HCT116 (cell line): ENCODE data around the gene HSPB7. TPM values are rescaled to one million over a fixed set of nuclear protein-coding genes. Genes with fewer than 3 reads are reported as not detected.

Source experiments
- ATAC-seq: fragments of 200-7000 bp; cut with Tn5 transposase; 2 replicates; pipeline ENCODE4 v1.9.1; 2020; ENCODE audit warnings: mild to moderate bottlenecking, moderate library complexity
- BruUV-seq: library from RNA; stranded (reverse); fragments of 400-500 nt; replicated peaks from 2 replicates; lab custom pipeline; 2021; lab: Mats Ljungman, UMichigan
- CTCF ChIA-PET: fragments of 300-600 bp; sonication (Branson Sonifier 250); formaldehyde crosslinking; loops from one replicate; lab custom pipeline; 2021; ENCODE audit warnings: antibody characterized with exemption; lab: Charles Lee
- POLR2A ChIA-PET: fragments of 300-600, 350-600 bp; sonication (Branson Sonifier 250); formaldehyde crosslinking; loops from one replicate; lab custom pipeline; 2021; ENCODE audit warnings: antibody characterized with exemption; lab: Charles Lee
- RAD21 ChIA-PET, 2 experiments: fragments of 300-600 bp; sonication (Branson Sonifier 250); formaldehyde crosslinking; loops; one replicate each; lab custom pipeline; 2023; ENCODE audit warnings: low total read pairs in 2 of 2; ENCODE audit not compliant: uncharacterized antibody in 2 of 2, unreplicated experiment in 2 of 2, low non-redundant PET in 1 of 2; lab: Charles Lee
- DNase-seq: peaks from one replicate; pipeline ENCODE4 v3.0.0-alpha.2; 2010; ENCODE audit warnings: low read depth, low spot score
- H2AFZ ChIP-seq: fragments of 200-600 bp; shearing (Covaris generic), sonication (generic); 2 replicates; pipeline ENCODE4 v1.6.1; 2017; ENCODE audit warnings: low read depth, mixed run types, mixed read lengths, antibody characterized with exemption, low read length; ENCODE audit not compliant: poor library complexity, severe bottlenecking
- H3K27ac ChIP-seq: 2 replicates; pipeline ENCODE4 v1.5.1; 2012; ENCODE audit warnings: low read depth, low read length
- H3K27me3 ChIP-seq: fragments of 200-600 bp; sonication (generic); 2 replicates; pipeline ENCODE4 v1.6.1; 2016; ENCODE audit warnings: mixed run types, low read length, mixed read lengths; ENCODE audit not compliant: insufficient read depth
- H3K36me3 ChIP-seq, 2 experiments: fragments of 200-500 bp in 1 of 2; fragments of 200-600 bp in 1 of 2; sonication (Bioruptor generic) in 1 of 2; sonication (generic) in 1 of 2; 2 replicates each; pipeline versions ENCODE4 v1.5.1 to v1.6.1; 2014 to 2016; ENCODE audit warnings: low read length in 2 of 2, inconsistent platforms in 1 of 2, mixed read lengths in 1 of 2, mixed run types in 1 of 2; ENCODE audit not compliant: insufficient read depth in 2 of 2, control insufficient read depth in 1 of 2
- H3K4me1 ChIP-seq, 2 experiments: fragments of 200-600 bp in 1 of 2; sonication (generic) in 1 of 2; 2 replicates each; pipeline versions ENCODE4 v1.5.1 to v1.6.1; 2012 to 2017; ENCODE audit warnings: low read length in 2 of 2, inconsistent platforms in 1 of 2, mild to moderate bottlenecking in 1 of 2, mixed read lengths in 1 of 2, mixed run types in 1 of 2, moderate library complexity in 1 of 2; ENCODE audit not compliant: insufficient read depth in 2 of 2, control insufficient read depth in 1 of 2
- H3K4me2 ChIP-seq: fragments of 200-600 bp; sonication (generic); 2 replicates; pipeline ENCODE4 v1.6.1; 2017; ENCODE audit warnings: mixed run types, low read length, mixed read lengths
- H3K4me3 ChIP-seq, 2 experiments: fragments of 200-600 bp in 1 of 2; sonication (generic) in 1 of 2; replicated peaks in 1 of 2; 2 replicates each; pipeline ENCODE4 v1.5.1; 2011 to 2016; ENCODE audit warnings: low read length in 2 of 2, control low read depth in 1 of 2, low read depth in 1 of 2, mild to moderate bottlenecking in 1 of 2, mixed read lengths in 1 of 2, mixed run types in 1 of 2
- H3K79me2 ChIP-seq: fragments of 200-600 bp; sonication (generic); 2 replicates; pipeline ENCODE4 v1.6.1; 2017; ENCODE audit warnings: mild to moderate bottlenecking, mixed run types, low read length, moderate library complexity, mixed read lengths; ENCODE audit not compliant: insufficient read depth
- H3K9ac ChIP-seq: fragments of 200-600 bp; sonication (generic); 2 replicates; pipeline ENCODE4 v1.6.1; 2016; ENCODE audit warnings: low read length, mixed read lengths
- H3K9me2 ChIP-seq: fragments of 200-600 bp; sonication (generic), shearing (Covaris generic); 2 replicates; pipeline ENCODE4 v1.6.1; 2017; ENCODE audit warnings: mixed run types, mild to moderate bottlenecking, moderate library complexity; ENCODE audit not compliant: insufficient read depth
- H3K9me3 ChIP-seq, 2 experiments: fragments of 200-500 bp in 1 of 2; fragments of 200-600 bp in 1 of 2; sonication (Bioruptor generic) in 1 of 2; sonication (generic) in 1 of 2; 2 replicates each; pipeline ENCODE4 v1.6.1; 2014 to 2017; ENCODE audit warnings: low read length in 2 of 2, mixed read lengths in 2 of 2, inconsistent platforms in 1 of 2, low read depth in 1 of 2, mild to moderate bottlenecking in 1 of 2, mixed run types in 1 of 2, moderate library complexity in 1 of 2; ENCODE audit not compliant: control insufficient read depth in 1 of 2, insufficient read depth in 1 of 2
- H4K20me1 ChIP-seq: fragments of 200-600 bp; sonication (generic), shearing (Covaris generic); 2 replicates; pipeline ENCODE4 v1.6.1; 2017; ENCODE audit warnings: mixed run types, mild to moderate bottlenecking, moderate library complexity; ENCODE audit not compliant: insufficient read depth
- CBX3 ChIP-seq: IDR thresholded peaks from 2 replicates; pipeline ENCODE4 v1.6.1; 2012; ENCODE audit warnings: low read depth
- ELF1 ChIP-seq: IDR thresholded peaks from 2 replicates; pipeline ENCODE4 v1.6.1; 2012; ENCODE audit warnings: low read depth, borderline replicate concordance
- FOSL1 ChIP-seq: IDR thresholded peaks from 2 replicates; pipeline ENCODE4 v1.6.1; 2012; ENCODE audit warnings: low read depth
- SP1 ChIP-seq: IDR thresholded peaks from 2 replicates; pipeline ENCODE4 v1.6.1; 2012; ENCODE audit warnings: low read depth
- SRF ChIP-seq: IDR thresholded peaks from 2 replicates; pipeline ENCODE4 v1.6.1; 2012; ENCODE audit warnings: low read depth
- ZFX ChIP-seq: fragments of 450-650 bp; IDR thresholded peaks from 2 replicates; pipeline ENCODE4 v1.6.1; 2017
- intact Hi-C: fragments of 100-400 bp; cut with micrococcal nuclease; formaldehyde crosslinking; loops from 2 replicates; pipeline ENCODE4 v1.10.0; 2022
- total RNA-seq: library from RNA; stranded (reverse); gene quantifications from one replicate; pipeline ENCODE4 v1.2.1, GENCODE V29; 2021; ENCODE audit not compliant: unreplicated experiment

HSPB7 gene
- total RNA-seq, 1 experiment from 2014 or later, result 0.27 TPM

GRCh38 chr1:15966956-15967344 lies 50.9 kb downstream of the HSPB7 start:
- Histone ChIP-seq H3K9ac (no peak overlapping the region), H3K4me2 (no peak overlapping the region), H4K20me1 (no peaks in the 10 kb centered on the region), H2AFZ (no peak overlapping the region), H3K27ac (no peak overlapping the region), H3K36me3 (peaks cover 0 to 11% of the 10 kb centered on the region in 2 experiments; a peak in 2 of 4 replicates), H3K9me3 (peaks cover 0 to 4% of the 10 kb centered on the region in 2 experiments; a peak in 1 of 4 replicates), H3K79me2 (peaks cover 57% of the 10 kb centered on the region), H3K9me2 (no peaks in the 10 kb centered on the region), H3K27me3 (no peaks in the 10 kb centered on the region), H3K4me1 (no peaks in the 10 kb centered on the region), H3K4me3 (no peak overlapping the region)
- CTCF ChIA-PET, result no interaction called here
- ATAC-seq, result no peak
- TF ChIP-seq ELF1 (no peak), CBX3 (no peak)
- DNase-seq, result no peak
- RAD21 ChIA-PET, result no interaction called here
- BruUV-seq, result no TSS peak
- POLR2A ChIA-PET, result no interaction called here
- intact Hi-C loops, result no loop called here

- no TSS peak for BruUV-seq
- CTCF ChIA-PET, result no interaction called here
- Histone ChIP-seq H3K27me3 (no peaks in the 10 kb centered on the region), H3K4me1 (no peaks in the 10 kb centered on the region), H4K20me1 (no peaks in the 10 kb centered on the region), H2AFZ (no peak overlapping the region), H3K9me3 (peaks cover 0 to 4% of the 10 kb centered on the region in 2 experiments; a peak in 1 of 4 replicates), H3K4me3 (no peak overlapping the region), H3K4me2 (no peak overlapping the region), H3K27ac (no peak overlapping the region), H3K9me2 (no peaks in the 10 kb centered on the region), H3K36me3 (peaks cover 0 to 11% of the 10 kb centered on the region in 2 experiments; a peak in 1 of 4 replicates), H3K79me2 (peaks cover 56% of the 10 kb centered on the region), H3K9ac (no peak overlapping the region)
- intact Hi-C loops, result no loop called here
- RAD21 ChIA-PET, result no interaction called here
- no peak for DNase-seq
- POLR2A ChIA-PET, result no interaction called here
- TF ChIP-seq SP1 (no peak), ZFX (no peak), FOSL1 (no peak), SRF (no peak)
- no peak for ATAC-seq
Measured at GRCh38 chr1:15966081-15966955, 51.5 kb downstream of the HSPB7 start.
